Activated T-helper 1 cell treated with Interleukin-2 at 50 U/mL for 16 hours (primary cell): ENCODE data around the gene SLC9C1.

Source experiments
- DNase-seq: peaks from one replicate; pipeline ENCODE4 v3.0.0-alpha.2; 2020; ENCODE audit warnings: low read depth

Gene SLC9C1

DNA sequence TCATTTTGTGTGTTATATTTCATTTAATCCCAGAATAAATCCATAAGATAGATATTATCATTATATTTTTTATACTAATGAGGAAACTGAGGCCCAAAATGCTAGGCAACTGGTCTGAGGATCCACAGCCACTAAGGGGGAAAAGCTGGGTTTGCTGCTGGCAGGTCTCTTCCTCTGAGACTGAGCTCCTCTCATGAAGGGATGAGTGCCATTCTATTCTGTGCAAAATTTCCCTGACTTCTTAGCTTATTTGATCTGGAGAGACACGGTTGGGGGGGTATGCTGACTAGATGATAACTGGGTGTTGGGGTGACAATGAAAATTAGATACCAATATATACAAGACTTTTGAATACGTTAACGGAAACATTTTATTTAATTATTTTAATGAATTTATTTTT is 162.9 kb downstream of the SLC9C1 start:
- DNase-seq: no peak

DNA sequence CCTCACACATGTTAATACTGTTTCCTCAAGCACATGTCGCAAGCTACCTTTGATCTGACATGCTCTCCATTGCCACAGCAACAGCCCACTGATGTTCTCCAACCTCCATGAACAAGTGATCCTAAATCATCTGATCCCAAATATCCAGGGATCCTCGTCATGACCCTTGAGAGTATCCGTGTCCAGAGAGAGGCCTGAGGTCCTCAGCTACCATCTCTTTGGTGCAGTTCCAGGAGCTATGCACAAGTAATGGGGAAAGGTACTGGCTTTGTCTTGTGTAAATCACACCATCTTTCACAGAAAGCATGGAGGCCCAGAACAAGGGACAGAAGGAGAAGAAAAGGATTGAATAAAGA is 163.4 kb downstream of the SLC9C1 start:
- DNase-seq: no peak

DNA sequence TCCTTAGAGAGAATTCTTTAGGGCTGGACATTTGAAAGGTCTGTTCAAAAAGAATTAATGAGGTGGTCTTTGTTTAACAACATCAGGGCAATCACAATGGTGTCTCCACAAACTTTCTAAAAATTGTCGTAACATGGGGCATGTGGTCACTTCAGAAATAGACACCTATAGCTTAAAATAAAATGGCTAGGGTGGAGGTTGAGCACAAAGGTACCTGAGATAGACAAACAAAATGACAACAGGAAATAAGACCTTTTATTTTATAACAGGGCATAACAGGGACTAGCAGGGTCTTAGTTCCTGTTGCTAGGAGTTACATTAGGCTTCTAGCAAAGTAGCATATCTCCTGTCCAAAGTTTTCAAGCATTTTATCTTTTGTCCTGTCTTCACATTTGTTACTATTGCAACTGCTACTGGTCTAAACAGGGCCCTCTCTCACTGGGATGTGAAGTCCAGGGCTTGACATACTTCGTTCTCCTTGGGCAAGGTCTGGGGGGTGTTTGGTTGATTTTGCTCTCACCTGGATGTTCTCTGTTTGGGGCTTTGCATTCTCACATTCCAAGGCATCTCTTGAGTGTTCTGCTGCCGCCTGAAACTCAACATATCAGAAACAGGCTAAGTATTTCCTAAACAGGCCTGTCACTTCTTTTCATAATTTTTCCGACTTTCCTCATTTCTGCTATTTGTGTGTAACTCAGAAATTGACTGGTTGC is 163.9 kb downstream of the SLC9C1 start:
- DNase-seq: no peak

DNA sequence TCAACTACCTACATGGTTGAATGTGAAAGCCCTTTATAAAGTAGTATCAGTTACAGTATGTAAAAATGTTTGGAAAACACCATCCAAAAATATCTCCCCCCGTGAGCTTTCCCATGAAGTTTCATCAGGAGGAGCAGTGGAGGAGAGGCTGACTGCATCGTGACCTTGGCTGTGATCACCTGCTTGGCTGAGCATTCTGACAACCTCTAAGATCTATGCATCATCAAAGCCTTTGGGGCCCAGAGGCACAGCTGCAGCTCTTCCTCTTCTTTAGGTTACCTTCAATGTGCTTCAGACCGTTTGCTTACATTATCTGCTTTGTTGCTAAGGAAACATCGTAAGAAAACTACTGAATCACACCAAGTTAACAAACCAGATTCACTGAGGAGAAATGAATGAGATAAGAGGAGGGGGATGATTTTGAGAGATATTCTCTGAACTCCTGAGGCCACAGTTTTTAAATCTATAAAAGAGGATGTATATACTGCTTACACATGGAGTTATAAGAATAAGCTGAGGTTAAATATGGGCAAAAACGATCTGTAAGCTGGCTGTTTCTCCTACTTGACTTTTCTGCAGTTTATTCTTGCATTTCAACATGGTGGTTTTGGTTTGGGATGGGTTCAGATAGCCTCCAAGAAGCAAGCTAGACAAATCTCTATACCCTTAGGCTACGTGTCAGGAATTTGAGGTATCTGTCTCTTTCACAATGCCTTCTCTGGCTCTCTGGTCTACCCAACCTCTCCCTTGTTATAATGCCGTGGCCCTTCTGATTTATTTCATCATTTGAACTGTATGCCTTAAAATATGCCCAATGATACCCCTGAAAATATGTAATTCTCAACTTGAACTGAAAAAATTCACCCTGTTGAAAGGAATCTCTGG is 164.9 kb downstream of the SLC9C1 start:
- peak; percentile 23 for DNase-seq

DNA sequence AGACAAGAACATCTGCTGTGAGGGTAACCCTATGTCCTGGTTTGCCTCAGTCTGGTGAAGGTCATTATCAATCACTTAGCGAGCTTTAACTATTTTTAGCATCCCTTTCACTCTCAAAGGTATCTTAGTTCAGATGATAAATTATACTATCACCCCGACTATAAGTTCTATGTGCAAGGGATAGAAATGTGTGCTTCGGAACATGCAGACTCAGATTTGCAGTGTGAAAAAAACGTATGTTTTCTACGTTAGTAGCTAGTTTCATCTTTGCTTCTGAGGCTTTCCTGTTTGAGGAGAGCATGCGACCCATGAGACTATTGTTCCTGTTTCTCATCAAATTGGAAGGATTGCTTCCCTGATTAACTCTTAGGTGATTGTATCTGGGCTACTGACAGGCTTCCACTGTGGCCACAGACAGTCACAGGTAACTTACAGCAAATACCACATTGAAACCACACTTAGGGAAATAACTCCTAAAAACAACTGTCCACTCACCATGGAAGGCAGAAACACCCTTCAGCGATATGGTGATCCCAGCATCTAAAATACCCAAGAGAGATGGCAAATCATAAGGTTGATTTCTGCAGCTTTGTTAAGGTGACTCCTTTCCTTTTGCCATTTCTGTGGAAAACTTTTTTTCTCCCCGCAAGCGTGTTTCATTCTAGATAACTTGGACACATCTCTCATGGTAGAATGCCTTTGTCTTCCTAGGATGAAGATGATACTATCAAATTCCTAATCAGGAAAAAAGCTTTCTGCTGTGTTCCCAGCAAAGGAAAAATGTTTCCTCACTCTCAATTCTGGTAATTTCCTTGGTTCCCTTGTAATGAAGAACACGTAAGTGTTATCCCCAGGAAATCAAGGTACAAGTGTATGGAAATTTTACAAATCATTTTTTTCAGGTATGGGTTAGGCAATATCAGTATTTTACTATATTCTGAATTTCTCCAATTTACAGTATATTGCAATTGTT is 166.2 kb downstream of the SLC9C1 start:
- no peak for DNase-seq

DNA sequence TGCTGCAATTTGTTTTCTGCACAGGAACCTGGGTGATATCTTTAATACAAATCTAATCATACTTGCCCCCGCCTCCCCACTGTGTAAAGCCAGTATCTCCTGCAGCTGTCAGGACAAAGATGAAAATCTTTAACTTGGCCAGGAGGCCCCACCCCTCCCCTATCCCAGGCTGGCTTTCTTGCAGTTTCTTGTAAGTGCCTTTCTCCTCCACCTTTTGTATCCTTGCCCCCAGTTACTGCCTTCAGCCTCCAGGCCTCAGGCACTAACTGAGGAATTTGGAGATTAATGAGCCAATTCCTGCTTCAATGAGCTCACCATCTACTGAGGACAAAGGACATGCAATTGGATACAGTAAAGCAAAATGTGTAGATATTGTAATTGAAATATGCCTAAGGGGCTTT is 167.5 kb downstream of the SLC9C1 start:
- no peak for DNase-seq

DNA sequence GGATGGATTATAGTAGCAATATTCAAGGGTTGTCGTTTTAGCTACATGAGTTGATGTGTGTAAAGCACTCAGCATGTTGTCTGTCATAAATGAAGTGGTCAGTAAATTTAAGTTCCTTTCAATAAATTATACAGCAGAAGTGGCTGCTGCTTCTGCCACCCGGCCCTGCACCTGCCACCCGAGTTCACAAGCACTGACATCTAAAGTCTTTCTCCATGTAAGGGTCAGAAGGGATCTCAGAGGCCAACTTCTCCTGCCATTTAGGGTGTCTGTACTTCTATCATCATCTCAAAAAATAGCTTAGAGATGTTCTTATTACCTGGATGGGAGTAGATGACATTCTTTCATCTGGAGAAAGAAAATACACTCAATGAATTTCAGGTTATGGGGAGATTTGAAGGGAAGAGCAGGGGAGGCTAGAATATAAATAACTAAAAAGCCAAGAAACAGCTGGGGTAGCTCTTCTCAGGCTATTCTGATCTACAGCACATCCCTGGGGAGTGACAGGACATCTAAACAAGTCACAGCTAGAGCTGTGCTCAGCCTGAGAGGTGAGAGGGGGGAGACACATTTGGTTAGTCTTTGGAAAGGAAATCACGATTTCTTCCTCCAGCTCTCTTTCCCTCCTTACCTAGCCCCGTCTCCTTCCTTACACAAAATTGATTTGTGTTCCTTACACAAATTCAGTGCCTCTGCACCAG is 169.0 kb downstream of the SLC9C1 start:
- DNase-seq: no peak

DNA sequence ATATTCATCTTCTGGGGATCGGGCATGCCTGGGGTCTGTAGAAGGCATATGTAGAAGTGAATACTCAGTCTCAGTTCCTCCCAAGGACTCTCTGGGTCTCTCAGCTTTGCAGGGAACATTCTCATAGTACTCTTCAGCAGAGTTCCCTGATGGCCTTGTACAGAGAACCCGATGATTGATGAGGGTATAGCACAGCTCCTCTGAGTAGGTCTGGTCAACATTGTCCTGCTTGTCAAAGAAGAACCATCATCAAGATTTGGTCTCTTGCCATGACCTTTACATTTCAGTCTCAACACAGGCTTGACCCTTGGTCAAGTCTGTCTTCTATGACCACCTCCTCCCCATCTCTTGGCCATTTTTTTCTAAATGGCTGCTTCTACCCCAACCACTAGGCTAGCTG is 170.5 kb downstream of the SLC9C1 start:
- DNase-seq: no peak

DNA sequence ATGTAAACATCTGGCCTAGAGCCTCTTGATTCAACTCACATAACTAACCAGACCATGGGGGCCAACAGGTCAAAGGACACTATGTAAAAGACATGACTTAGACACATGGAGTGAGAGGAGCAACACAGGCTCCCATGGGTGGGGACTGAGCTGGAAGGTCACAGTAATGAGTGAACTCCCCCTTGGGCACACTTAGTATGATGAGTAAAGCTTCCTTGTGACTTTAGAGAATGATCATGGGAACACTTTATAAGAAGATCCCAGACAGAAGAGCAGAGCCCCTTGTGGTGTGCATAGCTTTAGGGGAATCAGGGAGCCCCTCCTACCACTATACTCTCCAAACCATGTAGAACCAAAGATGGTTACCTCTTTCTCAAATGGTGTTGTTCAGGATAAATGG is 171.1 kb downstream of the SLC9C1 start:
- DNase-seq: no peak

DNA sequence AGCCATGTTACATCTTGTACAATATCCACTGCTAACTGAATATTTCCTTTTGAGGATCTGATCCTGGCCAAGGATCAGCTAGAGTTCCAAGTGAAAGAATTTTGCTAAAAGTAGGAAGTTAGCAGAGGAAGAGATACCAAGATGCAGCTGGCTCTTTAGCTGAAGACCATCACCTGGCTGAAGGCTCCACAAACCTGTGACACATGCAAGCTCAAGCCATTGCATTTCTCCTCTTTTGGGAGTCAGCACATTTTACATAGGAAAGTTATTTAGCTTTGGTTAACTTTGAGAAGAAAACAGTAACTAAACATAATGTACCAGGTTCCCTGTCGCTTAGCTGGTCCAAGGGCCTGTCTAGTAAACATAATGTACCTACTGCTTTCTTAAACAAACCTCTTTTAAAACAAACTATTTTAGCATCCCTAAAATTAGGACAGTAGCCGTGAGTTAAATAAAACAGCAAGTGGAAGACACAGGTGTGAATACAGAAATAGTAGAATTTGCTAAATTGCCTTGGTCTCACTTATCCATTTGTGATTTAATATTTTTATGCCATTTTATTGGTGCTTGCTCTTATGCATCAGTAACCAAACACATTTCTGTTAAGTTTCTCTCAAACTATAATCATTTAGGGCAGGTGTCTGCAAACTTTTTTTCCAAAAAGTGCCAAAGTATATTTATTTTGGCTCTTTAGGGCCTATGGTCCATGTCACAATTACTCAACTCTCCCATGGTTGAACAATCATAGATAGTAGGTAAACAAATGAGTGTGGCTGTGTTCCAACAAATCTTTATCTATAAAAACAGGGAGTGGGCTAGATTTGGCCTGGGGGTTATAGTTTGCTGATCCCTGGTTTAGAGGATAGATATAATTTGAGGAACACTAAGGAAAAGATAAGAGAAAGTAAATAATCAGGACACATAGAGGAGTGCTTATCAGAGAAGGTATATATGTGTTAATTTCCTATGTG is 172.2 kb downstream of the SLC9C1 start:
- DNase-seq: no peak

DNA sequence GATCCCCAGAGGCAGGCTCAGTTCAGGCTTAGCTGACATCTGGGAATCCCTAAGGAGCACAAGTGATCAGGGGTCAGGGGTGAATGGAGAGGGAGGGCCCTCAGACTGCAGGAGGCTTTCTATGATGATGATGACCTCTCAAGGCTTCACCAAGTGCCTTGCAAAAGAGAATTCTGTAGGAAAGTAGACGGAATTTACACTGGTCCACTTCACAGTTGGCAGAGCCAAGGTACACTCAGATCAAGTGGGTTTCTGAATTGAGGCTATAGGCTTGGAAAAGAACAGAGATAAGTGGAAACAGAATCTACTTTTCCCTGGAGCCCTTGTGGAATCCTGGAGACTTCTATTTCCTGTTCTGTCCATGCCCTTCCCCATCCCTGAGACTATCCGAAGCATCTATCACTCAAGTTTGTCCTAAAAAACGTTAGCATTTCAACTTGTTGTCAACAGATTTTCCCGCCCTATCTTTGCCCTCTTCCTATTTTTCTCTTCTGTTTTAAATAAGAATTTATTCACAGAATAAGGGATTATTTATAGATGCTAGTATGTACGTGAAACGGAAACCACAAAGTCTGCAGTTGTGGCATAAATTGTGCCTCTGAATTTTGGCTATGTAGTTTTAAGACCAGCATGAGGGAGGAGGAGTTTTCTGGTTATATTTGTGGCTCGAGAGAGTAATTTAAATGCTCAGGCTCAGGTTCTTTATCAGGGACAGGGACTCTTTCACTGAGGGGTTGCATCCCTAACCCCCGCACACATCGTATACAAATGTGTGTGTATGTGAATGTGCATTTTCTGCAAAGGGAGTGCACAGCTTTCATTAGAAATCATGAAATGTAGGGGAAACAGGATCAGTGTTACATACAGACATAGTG is 173.8 kb downstream of the SLC9C1 start:
- no peak for DNase-seq

DNA sequence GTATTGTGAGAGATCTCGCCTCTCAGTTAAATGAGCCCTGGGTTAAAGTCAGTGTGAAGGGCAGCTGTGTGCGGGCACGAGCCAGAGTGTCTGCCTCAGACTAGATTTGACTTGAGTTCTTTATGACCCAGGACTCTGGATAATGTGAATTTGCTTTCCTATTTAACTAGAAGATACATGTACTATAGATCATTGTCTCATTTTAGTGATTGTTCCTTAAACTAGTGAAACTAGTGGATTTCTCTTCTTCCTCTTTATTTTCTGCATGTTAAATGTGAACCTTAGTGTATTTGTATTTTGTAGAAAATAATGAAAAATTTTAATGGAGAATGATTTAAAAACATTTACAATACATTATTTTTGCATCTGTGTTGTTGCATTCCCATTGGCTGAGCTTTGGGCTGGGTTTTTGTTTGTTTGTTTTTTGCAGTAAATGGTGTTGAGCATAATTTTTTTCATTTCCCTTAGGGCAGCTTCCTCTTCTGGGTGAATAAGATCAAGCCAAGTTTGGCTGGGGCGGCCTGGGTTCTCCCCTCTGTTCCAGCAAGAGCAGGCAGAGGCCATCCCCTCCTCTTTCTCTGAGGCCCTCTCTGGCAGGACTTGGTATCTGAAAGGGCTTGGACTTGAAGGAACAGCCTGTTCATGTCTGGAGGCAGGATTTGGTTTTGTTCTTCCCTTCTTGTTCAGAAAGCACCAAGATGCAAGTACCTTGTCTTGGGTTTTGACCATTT is 176.0 kb downstream of the SLC9C1 start:
- no peak for DNase-seq

DNA sequence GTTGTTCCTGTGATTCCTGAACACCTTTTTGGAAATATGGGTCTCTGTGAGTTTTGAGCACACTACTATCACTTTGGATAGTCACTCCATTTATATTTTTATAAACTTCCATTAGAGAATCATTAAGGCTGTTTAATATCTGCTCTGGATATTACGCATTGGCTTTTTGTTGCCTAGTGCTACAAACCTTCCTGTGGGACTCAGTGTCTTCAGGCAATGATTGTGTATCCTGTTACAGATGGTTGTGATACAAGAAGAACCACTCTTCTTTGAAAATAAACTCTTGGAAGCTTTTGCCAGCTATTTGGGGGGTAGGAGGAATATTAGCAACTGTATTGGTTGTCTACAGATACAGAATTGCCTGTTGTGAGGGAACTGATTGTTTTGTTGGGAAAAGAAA is 176.6 kb downstream of the SLC9C1 start:
- no peak for DNase-seq

DNA sequence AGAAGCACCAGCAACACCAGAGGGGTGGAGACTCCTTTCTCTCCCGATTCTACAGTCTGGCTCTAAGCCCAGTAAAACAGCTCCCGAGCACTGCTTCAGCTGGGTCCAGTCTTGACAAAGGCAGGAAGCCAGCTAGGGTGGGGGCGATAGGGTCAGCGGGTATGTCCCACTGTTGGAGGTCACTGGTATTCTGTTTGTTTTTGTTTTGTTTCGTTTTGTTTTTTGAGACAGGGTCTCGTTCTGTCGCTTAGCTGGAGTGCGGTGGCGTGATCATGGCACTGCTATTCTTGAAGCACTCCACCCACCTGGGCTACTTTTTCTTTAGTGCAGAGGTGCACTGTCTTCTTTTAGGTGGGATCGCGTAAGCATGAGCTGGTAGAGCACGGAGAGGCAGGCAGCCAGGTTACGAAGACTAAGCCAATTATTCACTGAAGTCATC is 177.2 kb downstream of the SLC9C1 start:
- DNase-seq: no peak

DNA sequence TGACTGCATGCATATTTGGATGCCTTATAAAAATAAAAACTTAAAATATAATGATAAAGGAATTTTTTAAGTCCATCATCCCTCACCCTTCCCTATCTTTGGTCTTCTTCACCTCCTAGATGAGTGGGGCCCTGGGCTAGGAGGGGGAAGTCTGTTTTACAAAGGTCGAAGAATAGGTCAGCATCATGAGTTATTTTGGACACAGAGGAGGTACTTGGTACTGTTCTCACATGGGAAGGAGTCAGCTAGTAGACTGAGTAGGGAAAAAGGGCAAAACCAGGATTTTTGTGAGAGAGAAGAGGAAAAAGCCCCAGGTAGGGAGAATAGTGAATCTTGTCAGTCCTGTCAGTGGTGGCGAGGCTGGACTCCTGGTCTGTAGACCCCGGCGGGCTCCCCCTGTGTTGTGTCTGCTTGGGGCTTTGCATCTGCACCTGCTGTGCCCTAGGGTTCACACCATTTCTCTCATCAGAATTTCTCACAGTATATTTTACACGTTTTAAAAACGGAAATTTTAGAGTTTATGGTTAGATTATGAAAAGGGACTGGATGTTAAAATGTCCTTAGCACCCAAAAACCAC is 178.1 kb downstream of the SLC9C1 start:
- no peak for DNase-seq

DNA sequence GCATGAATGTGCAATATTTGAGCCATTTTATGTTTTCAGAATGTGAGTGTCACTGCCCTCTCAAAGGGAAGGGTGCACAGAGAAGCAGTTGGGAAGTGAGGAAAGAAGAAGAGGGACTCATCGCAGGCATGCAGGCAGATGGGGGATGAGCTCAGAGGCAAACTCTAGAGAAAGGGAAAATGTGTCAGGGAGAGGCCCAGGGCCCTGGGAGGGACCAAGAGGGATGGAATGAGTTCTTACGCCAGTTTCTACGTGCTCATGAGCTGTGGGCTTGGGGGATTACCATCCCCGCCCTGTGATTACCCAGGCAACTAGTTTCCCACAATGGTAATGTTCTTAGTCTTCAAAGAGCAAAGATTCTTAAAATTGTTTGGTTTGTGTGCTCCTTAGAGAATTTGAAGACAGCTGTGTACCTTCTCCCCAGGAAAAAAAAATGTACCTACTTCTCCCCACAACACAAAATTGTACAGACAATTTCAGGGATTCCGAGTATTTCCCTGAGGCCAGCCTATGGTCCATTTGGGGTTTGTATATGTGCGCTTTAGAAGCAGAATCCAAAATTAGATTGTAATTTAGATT is 178.8 kb downstream of the SLC9C1 start:
- DNase-seq: no peak

DNA sequence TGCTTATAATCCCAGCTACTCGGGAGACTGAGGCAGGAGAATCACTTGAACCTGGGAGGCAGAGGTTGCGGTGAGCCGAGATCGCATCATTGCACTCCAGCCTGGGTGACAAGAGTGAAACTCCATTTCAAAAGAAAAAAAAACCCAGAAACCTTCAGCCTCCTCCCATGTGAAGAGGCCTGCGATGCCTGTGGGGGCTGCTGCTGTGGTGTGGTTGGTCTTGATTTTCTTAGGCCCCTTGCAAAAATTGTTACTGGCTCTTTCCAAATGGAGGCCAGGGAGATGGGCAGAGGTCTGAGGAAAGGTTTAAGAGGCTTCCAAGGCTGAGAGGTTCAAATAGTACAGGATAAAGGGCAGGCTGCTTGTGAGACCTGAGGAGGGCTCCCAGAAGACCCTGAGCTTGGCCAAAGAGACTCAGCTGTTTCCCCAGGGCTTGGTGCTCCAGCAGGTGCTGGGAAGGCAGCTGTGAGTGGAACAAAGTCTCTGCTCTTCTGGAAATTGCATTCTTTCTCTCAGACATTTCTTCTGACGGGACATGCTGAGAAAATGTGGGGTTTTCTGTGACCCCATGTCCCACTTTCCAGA is 179.3 kb downstream of the SLC9C1 start:
- no peak for DNase-seq
